Kidney epithelial cell (primary cell): Measurements from ENCODE around the gene MAD1L1. TPM values are rescaled to one million over a fixed set of nuclear protein-coding genes. Genes with fewer than 3 reads are reported as not detected.

Source experiments
- DNase-seq: peaks from one replicate; pipeline ENCODE4 v3.0.0-alpha.2; 2010; ENCODE audit warnings: low read depth
- H3K27me3 ChIP-seq: 2 replicates; pipeline ENCODE4 v1.6.0; 2011; ENCODE audit warnings: low read length; ENCODE audit not compliant: control insufficient read depth, insufficient read depth
- H3K36me3 ChIP-seq: 2 replicates; pipeline ENCODE4 v1.5.1; 2011; ENCODE audit warnings: low read length; ENCODE audit not compliant: control insufficient read depth, insufficient read depth
- H3K4me3 ChIP-seq: 2 replicates; pipeline ENCODE4 v1.5.1; 2011; ENCODE audit warnings: low read depth, mild to moderate bottlenecking, control low read depth, low read length
- CTCF ChIP-seq: IDR thresholded peaks from 2 replicates; pipeline ENCODE4 v1.5.1; 2011; ENCODE audit warnings: mild to moderate bottlenecking, moderate library complexity, low read length, control low read depth, inconsistent platforms; ENCODE audit not compliant: insufficient read depth, poor library complexity, severe bottlenecking
- total RNA-seq: library from RNA; depleted of rRNA; stranded (reverse); fragments of >200 nt; gene quantifications from 2 replicates; pipeline ENCODE4 v1.2.3, GENCODE V29; 2015

Gene MAD1L1
- total RNA-seq, 1 donor from 2014 or later = 61.2 TPM

GRCh38 chr7:1922071-1922869 is 310.5 kb downstream of the MAD1L1 start:
- TF ChIP-seq CTCF = no peak
- Histone ChIP-seq H3K27me3 (no peaks in the 10 kb centered on the region), H3K36me3 (no peaks in the 10 kb centered on the region), H3K4me3 (no peak overlapping the region)
- no peak for DNase-seq

- Histone ChIP-seq H3K4me3 (no peak overlapping the region), H3K27me3 (no peaks in the 10 kb centered on the region), H3K36me3 (no peaks in the 10 kb centered on the region)
- TF ChIP-seq CTCF = no peak
- no peak for DNase-seq
Observed at GRCh38 chr7:1920881-1921280, 311.9 kb downstream of the MAD1L1 start.

- Histone ChIP-seq H3K4me3 (no peak overlapping the region), H3K27me3 (no peaks in the 10 kb centered on the region), H3K36me3 (no peaks in the 10 kb centered on the region)
- no peak for DNase-seq
- TF ChIP-seq CTCF = no peak
Observed at GRCh38 chr7:1920266-1920681, 312.5 kb downstream of the MAD1L1 start.

- Histone ChIP-seq H3K27me3 (no peaks in the 10 kb centered on the region), H3K36me3 (no peaks in the 10 kb centered on the region), H3K4me3 (no peak overlapping the region)
- no peak for DNase-seq
- TF ChIP-seq CTCF = no peak
Observed at GRCh38 chr7:1919539-1920265, 313.0 kb downstream of the MAD1L1 start.

- DNase-seq = no peak
- no peaks in the 10 kb centered on the region for H3K36me3 ChIP-seq
Observed at GRCh38 chr7:1918881-1919525, 313.7 kb downstream of the MAD1L1 start.

More at GRCh38 chr7:1918881-1919525, 313.7 kb downstream of the MAD1L1 start:
- no peak for TF ChIP-seq CTCF
- Histone ChIP-seq H3K4me3 (no peak overlapping the region), H3K27me3 (no peaks in the 10 kb centered on the region)
